MM.1S (cell line): Measurements from ENCODE around the gene GAS7.
A peak's percentile ranks its signal among the peaks of the same experiment; 100 is the strongest.

Experiments
- DNase-seq: peaks from one replicate; pipeline ENCODE4 v3.0.0-alpha.2; 2015
- H2AFZ ChIP-seq: fragments of 300-600 bp; sonication (generic); 2 replicates; pipeline ENCODE4 v1.6.0; 2016; ENCODE audit warnings: antibody characterized with exemption, low read length
- H3F3A ChIP-seq: fragments of 300-600 bp; sonication (generic); 2 replicates; pipeline ENCODE4 v1.6.1; 2016; ENCODE audit warnings: mild to moderate bottlenecking, antibody characterized with exemption, low read length, moderate library complexity, mixed read lengths; ENCODE audit not compliant: insufficient read depth
- H3K27ac ChIP-seq: fragments of 300-600 bp; sonication (generic); 2 replicates; pipeline ENCODE4 v1.5.1; 2016; ENCODE audit warnings: mild to moderate bottlenecking, low read length
- H3K27me3 ChIP-seq: fragments of 300-600 bp; sonication (generic); replicated peaks from 2 replicates; pipeline ENCODE4 v1.6.0; 2016; ENCODE audit warnings: low read length; ENCODE audit not compliant: insufficient read depth
- H3K36me3 ChIP-seq: fragments of 300-600 bp; sonication (generic); replicated peaks from 2 replicates; pipeline ENCODE4 v1.6.1; 2016; ENCODE audit warnings: mild to moderate bottlenecking, low read length, mixed read lengths; ENCODE audit not compliant: insufficient read depth
- H3K4me1 ChIP-seq: fragments of 300-600 bp; sonication (generic); 2 replicates; pipeline ENCODE4 v1.6.1; 2016; ENCODE audit warnings: low read length, mixed read lengths
- H3K4me2 ChIP-seq: fragments of 300-600 bp; sonication (generic); 2 replicates; pipeline ENCODE4 v1.6.0; 2016; ENCODE audit warnings: low read depth, low read length
- H3K4me3 ChIP-seq: fragments of 300-600 bp; sonication (generic); 2 replicates; pipeline ENCODE4 v1.5.1; 2016; ENCODE audit warnings: low read length, mixed read lengths
- H3K79me2 ChIP-seq: fragments of 300-600 bp; sonication (generic); 2 replicates; pipeline ENCODE4 v1.6.1; 2016; ENCODE audit warnings: mixed run types, low read length, mixed read lengths
- H3K9ac ChIP-seq: fragments of 300-600 bp; sonication (generic); 2 replicates; pipeline ENCODE4 v1.6.1; 2016; ENCODE audit warnings: low read length, mixed read lengths
- H3K9me2 ChIP-seq: fragments of 300-600 bp; sonication (generic); replicated peaks from 2 replicates; pipeline ENCODE4 v1.6.1; 2016; ENCODE audit warnings: mild to moderate bottlenecking, low read length, mixed read lengths; ENCODE audit not compliant: insufficient read depth
- H3K9me3 ChIP-seq: fragments of 300-600 bp; sonication (generic); replicated peaks from 2 replicates; pipeline ENCODE4 v1.6.1; 2016; ENCODE audit warnings: mild to moderate bottlenecking, low read length, mixed read lengths; ENCODE audit not compliant: insufficient read depth
- H4K20me1 ChIP-seq: fragments of 300-600 bp; sonication (generic); 2 replicates; pipeline ENCODE4 v1.6.1; 2016; ENCODE audit warnings: mild to moderate bottlenecking, low read length, moderate library complexity, mixed read lengths; ENCODE audit not compliant: insufficient read depth
- CTCF ChIP-seq: fragments of 300-600 bp; sonication (generic); IDR thresholded peaks from 2 replicates; pipeline ENCODE4 v1.5.1; 2016; ENCODE audit warnings: antibody characterized with exemption, low read length, mixed read lengths
- EZH2 ChIP-seq: fragments of 300-600 bp; sonication (generic); optimal IDR thresholded peaks from 2 replicates; pipeline ENCODE3; 2017; ENCODE audit warnings: low read depth, mild to moderate bottlenecking, antibody characterized with exemption, low read length, mixed read lengths
- EZH2phosphoT487 ChIP-seq: fragments of 300-600 bp; sonication (generic); IDR thresholded peaks from 2 replicates; pipeline ENCODE4 v1.6.1; 2018; ENCODE audit warnings: antibody characterized with exemption, low read length

GAS7 gene

GRCh38 chr17:9982159-9982558, 216.2 kb downstream of the GAS7 start:
- TF ChIP-seq EZH2: no peak
- TF ChIP-seq CTCF: peak; percentile 7; the same call in 1 of the 2 replicates
- no peaks in the 10 kb centered on the region for H3F3A ChIP-seq
- H3K9me2 ChIP-seq: no peaks in the 10 kb centered on the region
- DNase-seq: no peak
- H3K9ac ChIP-seq: no peak overlapping the region
- no peaks in the 10 kb centered on the region for H3K9me3 ChIP-seq
- no peaks in the 10 kb centered on the region for H3K27me3 ChIP-seq
- H3K4me1 ChIP-seq: no peaks in the 10 kb centered on the region
- H3K27ac ChIP-seq: no peak overlapping the region
- no peaks in the 10 kb centered on the region for H4K20me1 ChIP-seq
- H3K36me3 ChIP-seq: no peaks in the 10 kb centered on the region
- H2AFZ ChIP-seq: no peak overlapping the region
- H3K4me3 ChIP-seq: no peak overlapping the region
- H3K4me2 ChIP-seq: no peak overlapping the region
- no peaks in the 10 kb centered on the region for H3K79me2 ChIP-seq

- no peak overlapping the region for H3K4me3 ChIP-seq
- H3K9ac ChIP-seq: no peak overlapping the region
- no peak overlapping the region for H3K4me2 ChIP-seq
- H3K9me2 ChIP-seq: no peaks in the 10 kb centered on the region
- no peak overlapping the region for H2AFZ ChIP-seq
- H3K4me1 ChIP-seq: no peaks in the 10 kb centered on the region
- no peaks in the 10 kb centered on the region for H3F3A ChIP-seq
- no peaks in the 10 kb centered on the region for H3K9me3 ChIP-seq
- TF ChIP-seq EZH2: no peak
- no peak for TF ChIP-seq EZH2phosphoT487
- no peak for TF ChIP-seq CTCF
- no peaks in the 10 kb centered on the region for H4K20me1 ChIP-seq
- no peaks in the 10 kb centered on the region for H3K79me2 ChIP-seq
- no peak for DNase-seq
- H3K27ac ChIP-seq: no peak overlapping the region
- no peaks in the 10 kb centered on the region for H3K27me3 ChIP-seq
- no peaks in the 10 kb centered on the region for H3K36me3 ChIP-seq
These were observed 217.0 kb downstream of the GAS7 start for GRCh38 chr17:9981344-9981915.

- Histone ChIP-seq H3K9me2 (no peaks in the 10 kb centered on the region), H3K4me3 (no peak overlapping the region), H3K9me3 (no peaks in the 10 kb centered on the region), H2AFZ (no peak overlapping the region), H3K36me3 (no peaks in the 10 kb centered on the region), H3F3A (no peaks in the 10 kb centered on the region), H4K20me1 (no peaks in the 10 kb centered on the region), H3K4me1 (no peaks in the 10 kb centered on the region), H3K27ac (no peak overlapping the region), H3K79me2 (no peaks in the 10 kb centered on the region), H3K9ac (no peak overlapping the region), H3K4me2 (no peak overlapping the region), H3K27me3 (no peaks in the 10 kb centered on the region)
- TF ChIP-seq EZH2: no peak
- TF ChIP-seq CTCF: no peak
- no peak for TF ChIP-seq EZH2phosphoT487
- no peak for DNase-seq
These were observed 218.9 kb downstream of the GAS7 start for GRCh38 chr17:9979463-9979995.
